Stomach (tissue), 9 donors: Measurements from ENCODE around the gene DPP10. TPM values are rescaled to one million over a fixed set of nuclear protein-coding genes. Genes with fewer than 3 reads are reported as not detected.

ENCODE experiments used
- DNase-seq, 2 donors: peaks; one replicate each; pipeline versions ENCODE4 v3.0.0 to v3.0.0-alpha.2; 2013 to 2019
- H3K27ac ChIP-seq, 5 donors: fragments of 200-600 bp in 4 of 5; sonication (generic) in 4 of 5; one replicate each; pipeline ENCODE4 v1.5.1; 2013 to 2019; ENCODE audit warnings: mild to moderate bottlenecking in 1 of 5, moderate library complexity in 1 of 5
- H3K27me3 ChIP-seq, 3 donors: fragments of 200-600 bp; sonication (generic); one replicate each; pipeline ENCODE4 v1.5.1; 2017 to 2019; ENCODE audit warnings: mixed run types in 1 of 3
- H3K36me3 ChIP-seq, 4 donors: fragments of 200-600 bp; sonication (generic); 1 replicate in 3 of 4; 2 replicates in 1 of 4; pipeline ENCODE4 v1.5.1; 2016 to 2019
- H3K4me1 ChIP-seq, 4 donors: fragments of 200-600 bp; sonication (generic); one replicate each; pipeline ENCODE4 v1.5.1; 2016 to 2019
- H3K4me3 ChIP-seq, 4 donors: fragments of 200-600 bp; sonication (generic) in 3 of 4; one replicate each; pipeline ENCODE4 v1.5.1; 2016 to 2019; ENCODE audit warnings: mild to moderate bottlenecking in 1 of 4
- H3K9me3 ChIP-seq, 4 donors: fragments of 200-600 bp; sonication (generic); one replicate each; pipeline ENCODE4 v1.5.1; 2016 to 2019
- CTCF ChIP-seq, 7 experiments: fragments of 450-650 bp in 4 of 7; fragments of 200-600 bp in 3 of 7; sonication (generic) in 3 of 7; IDR thresholded peaks; one replicate each; pipeline ENCODE4 v1.5.1; 2016 to 2019; ENCODE audit warnings: antibody characterized with exemption in 7 of 7, control low read depth in 2 of 7, mild to moderate bottlenecking in 1 of 7
- EP300 ChIP-seq: sonication (generic); formaldehyde crosslinking; IDR thresholded peaks from one replicate; pipeline ENCODE4 v1.6.1; 2017; ENCODE audit warnings: antibody characterized with exemption
- POLR2A ChIP-seq, 4 donors: fragments of 450-650 bp; IDR thresholded peaks; one replicate each; pipeline ENCODE4 v1.6.1; 2016; ENCODE audit warnings: antibody characterized with exemption in 4 of 4, control low read depth in 2 of 4, mild to moderate bottlenecking in 1 of 4, moderate library complexity in 1 of 4
- POLR2AphosphoS5 ChIP-seq, 3 donors: sonication (generic); formaldehyde crosslinking; IDR thresholded peaks; one replicate each; pipeline ENCODE4 v1.6.1; 2016; ENCODE audit warnings: antibody characterized with exemption in 3 of 3
- WGBS, 5 donors: extraction: QIAGEN DNeasy Blood & Tissue Kit in 3 of 5; methylation state at CpG; one replicate each; pipeline versions ENCODE4 v1.1.5 to v1.1.7; 2013 to 2018; 5-methylcytosine and 5-hydroxymethylcytosine counted together
- intact Hi-C: fragments of 100-400 bp; cut with DNase I; formaldehyde crosslinking; loops from one replicate; pipeline ENCODE4 v1.15.1; 2023; ENCODE audit warnings: low total_unique reads
- polyA plus RNA-seq, 3 donors: library from polyadenylated mRNA; stranded (reverse); fragments of 200-250 nt; gene quantifications; one replicate each; pipeline ENCODE4 v1.2.3, GENCODE V29; 2013
- total RNA-seq, 5 donors: library from RNA; depleted of rRNA; stranded (reverse); fragments of >200 nt; gene quantifications; one replicate each; pipeline versions ENCODE4 v1.1.0 to v1.2.3, GENCODE V29; 2014 to 2016
- donor health status: healthy with polysubstance abuse.
- donor health status: Bipolar disorder and iron deficiency.
- donor health status: healthy.

DPP10 gene
- total and polyA plus RNA-seq, 8 donors = 0.18 to 15.6 (median 2.0) TPM; not detected in 1

- H3K36me3 ChIP-seq = no peaks in the 10 kb centered on the region
- intact Hi-C loops = no loop called here
- no peaks in the 10 kb centered on the region for H3K9me3 ChIP-seq
- H3K27ac ChIP-seq = no peak overlapping the region
- 32 to 47% (median 38%) methylated on average over 6 of the region's 6 CpGs for WGBS, 5 donors
- H3K4me3 ChIP-seq = no peak overlapping the region
- no peaks in the 10 kb centered on the region for H3K27me3 ChIP-seq
- H3K4me1 ChIP-seq = peaks cover 0 to 6% (median 0%) of the 10 kb centered on the region in 4 donors
- TF ChIP-seq POLR2AphosphoS5 (IDR thresholded peaks at IDR 0.05) (no peak), POLR2A (IDR thresholded peaks at IDR 0.05) (no peak), CTCF (IDR thresholded peaks at IDR 0.05) (no peak), EP300 (no peak)
- no peak for DNase-seq
Measured at GRCh38 chr2:114580691-114581090, 138.2 kb downstream of the DPP10 start.

- no peak overlapping the region for H3K4me3 ChIP-seq
- intact Hi-C loops = no loop called here
- TF ChIP-seq EP300 = no peak
- no peak for TF ChIP-seq POLR2A (IDR thresholded peaks at IDR 0.05)
- no peak for TF ChIP-seq CTCF (IDR thresholded peaks at IDR 0.05)
- no peak for TF ChIP-seq POLR2AphosphoS5 (IDR thresholded peaks at IDR 0.05)
- no peaks in the 10 kb centered on the region for H3K27me3 ChIP-seq
- no peak overlapping the region for H3K27ac ChIP-seq
- no peaks in the 10 kb centered on the region for H3K9me3 ChIP-seq
- H3K4me1 ChIP-seq = no peaks in the 10 kb centered on the region
- WGBS, 5 donors = 39 to 75% (median 67%) methylated on average over 1 of the region's 1 CpG
- no peaks in the 10 kb centered on the region for H3K36me3 ChIP-seq
- DNase-seq = no peak
Measured at GRCh38 chr2:114598329-114598728, 155.9 kb downstream of the DPP10 start.

GRCh38 chr2:114609203-114609602, 166.8 kb downstream of the DPP10 start:
- intact Hi-C loops = no loop called here
- DNase-seq = no peak
- Histone ChIP-seq H3K4me3 (no peak overlapping the region), H3K4me1 (no peaks in the 10 kb centered on the region), H3K27ac (no peak overlapping the region), H3K36me3 (no peaks in the 10 kb centered on the region), H3K9me3 (peaks cover 0 to 3% (median 0%) of the 10 kb centered on the region in 4 donors), H3K27me3 (no peaks in the 10 kb centered on the region)
- no peak for TF ChIP-seq POLR2AphosphoS5 (IDR thresholded peaks at IDR 0.05)
- TF ChIP-seq POLR2A (IDR thresholded peaks at IDR 0.05) = no peak
- no peak for TF ChIP-seq CTCF (IDR thresholded peaks at IDR 0.05)
- WGBS, 5 donors = 54 to 67% (median 62%) methylated on average over 4 of the region's 4 CpGs

GRCh38 chr2:114609801-114610200, 167.4 kb downstream of the DPP10 start:
- TF ChIP-seq EP300 = no peak
- TF ChIP-seq POLR2AphosphoS5 (IDR thresholded peaks at IDR 0.05) = no peak
- no peak for TF ChIP-seq POLR2A (IDR thresholded peaks at IDR 0.05)
- TF ChIP-seq CTCF (IDR thresholded peaks at IDR 0.05) = no peak
- H3K36me3 ChIP-seq = no peaks in the 10 kb centered on the region
- peaks cover 0 to 3% (median 0%) of the 10 kb centered on the region in 4 donors for H3K9me3 ChIP-seq
- no peaks in the 10 kb centered on the region for H3K4me1 ChIP-seq
- no peak overlapping the region for H3K27ac ChIP-seq
- no peak for DNase-seq
- H3K4me3 ChIP-seq = no peak overlapping the region
- no peaks in the 10 kb centered on the region for H3K27me3 ChIP-seq
- intact Hi-C loops = no loop called here
- WGBS, 5 donors = 65 to 79% (median 72%) methylated on average over 8 of the region's 8 CpGs
